PC-9 (cell line): ENCODE measurements around the gene KCNIP1. TPM values are rescaled to one million over a fixed set of nuclear protein-coding genes. Genes with fewer than 3 reads are reported as not detected.

Experiments
- BruUV-seq: library from RNA; stranded (reverse); fragments of 400-500 nt; replicated peaks from 2 replicates; lab custom pipeline; 2021; lab: Mats Ljungman, UMichigan
- CTCF ChIA-PET: fragments of 300-600 bp; sonication (Branson Sonifier 250); formaldehyde crosslinking; loops from one replicate; lab custom pipeline; 2022; ENCODE audit warnings: antibody characterized with exemption; lab: Charles Lee
- POLR2A ChIA-PET: fragments of 300-600 bp; sonication (Branson Sonifier 250); formaldehyde crosslinking; loops from one replicate; lab custom pipeline; 2022; ENCODE audit warnings: antibody characterized with exemption; ENCODE audit not compliant: unreplicated experiment; lab: Charles Lee
- DNase-seq, 2 experiments: peaks; one replicate each; pipeline versions ENCODE4 v3.0.0 to v3.0.0-alpha.2; 2015 to 2022; ENCODE audit warnings: mixed read lengths in 1 of 2
- H2AFZ ChIP-seq: fragments of 200-600 bp; sonication (generic); 2 replicates; pipeline ENCODE4 v1.8.1; 2017; ENCODE audit warnings: antibody characterized with exemption
- H3F3A ChIP-seq: fragments of 200-600 bp; sonication (generic); 2 replicates; pipeline ENCODE4 v1.8.1; 2017; ENCODE audit warnings: antibody characterized with exemption, mild to moderate bottlenecking, low read depth; ENCODE audit not compliant: insufficient read depth
- H3K27ac ChIP-seq: fragments of 200-600 bp; sonication (generic); 2 replicates; pipeline ENCODE4 v1.6.1; 2016; ENCODE audit warnings: mixed run types
- H3K27me3 ChIP-seq: fragments of 200-600 bp; sonication (generic); 2 replicates; pipeline ENCODE4 v1.6.1; 2016; ENCODE audit warnings: low read depth, mixed run types; ENCODE audit not compliant: insufficient read depth
- H3K36me3 ChIP-seq: fragments of 200-600 bp; sonication (generic); 2 replicates; pipeline ENCODE4 v1.6.1; 2016; ENCODE audit warnings: low read depth, mixed run types
- H3K4me1 ChIP-seq: fragments of 200-600 bp; sonication (generic); replicated peaks from 2 replicates; pipeline ENCODE4 v1.6.1; 2016; ENCODE audit warnings: mixed run types; ENCODE audit not compliant: insufficient read depth
- H3K4me2 ChIP-seq: fragments of 200-600 bp; sonication (generic); 2 replicates; pipeline ENCODE4 v1.6.1; 2017; ENCODE audit warnings: mixed run types
- H3K4me3 ChIP-seq: fragments of 200-600 bp; sonication (generic); 2 replicates; pipeline ENCODE4 v1.6.1; 2016; ENCODE audit warnings: mixed run types
- H3K79me2 ChIP-seq: fragments of 200-600 bp; sonication (generic); 2 replicates; pipeline ENCODE4 v1.6.1; 2017; ENCODE audit warnings: low read depth, mixed run types
- H3K9me2 ChIP-seq: fragments of 200-600 bp; sonication (generic); 2 replicates; pipeline ENCODE4 v1.8.1; 2017; ENCODE audit warnings: mild to moderate bottlenecking; ENCODE audit not compliant: insufficient read depth
- H3K9me3 ChIP-seq: fragments of 200-600 bp; sonication (generic); 2 replicates; pipeline ENCODE4 v1.8.1; 2016; ENCODE audit warnings: low read depth; ENCODE audit not compliant: insufficient read depth
- H4K20me1 ChIP-seq: fragments of 200-600 bp; sonication (generic); 2 replicates; pipeline ENCODE4 v1.8.1; 2017; ENCODE audit not compliant: insufficient read depth
- CTCF ChIP-seq: fragments of 200-600 bp; sonication (generic); conservative IDR thresholded peaks from 2 replicates; pipeline ENCODE4 v1.6.1; 2017; ENCODE audit warnings: mixed run types, antibody characterized with exemption, mild to moderate bottlenecking, moderate library complexity
- EZH2 ChIP-seq: fragments of 200-600 bp; sonication (generic); IDR thresholded peaks from 2 replicates; pipeline ENCODE4 v1.8.0; 2017; ENCODE audit warnings: antibody characterized with exemption, low read depth
- intact Hi-C: fragments of 100-400 bp; cut with micrococcal nuclease; formaldehyde crosslinking; loops from one replicate; pipeline ENCODE4 v1.10.0; 2022; ENCODE audit not compliant: unreplicated experiment
- total RNA-seq: library from RNA; stranded (reverse); gene quantifications from 2 replicates; pipeline ENCODE4 v1.2.3, GENCODE V29; 2021

The KCNIP1 gene
- total RNA-seq, 1 experiment from 2014 or later = not detected

DNA sequence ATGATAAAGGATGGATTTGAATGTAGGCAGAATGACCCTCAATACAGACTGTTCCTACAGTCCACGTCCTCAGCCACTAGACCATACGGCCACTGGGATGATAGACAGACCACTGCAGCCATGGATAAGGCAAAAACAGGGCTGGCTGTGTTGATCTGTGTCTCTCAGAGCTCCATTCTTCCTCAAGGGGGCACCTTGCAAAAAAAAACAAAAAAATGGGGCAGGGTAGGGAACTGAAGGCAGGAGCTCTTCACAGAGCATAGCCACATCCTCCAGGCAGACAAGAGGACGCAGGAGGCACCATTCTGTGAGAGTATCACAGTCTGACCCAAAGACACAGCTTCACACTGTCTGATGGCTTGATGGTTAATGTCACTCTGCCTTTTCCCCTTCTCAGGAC is 218.5 kb downstream of the KCNIP1 start:
- Histone ChIP-seq H3K4me1 (no peaks in the 10 kb centered on the region), H3K9me2 (no peaks in the 10 kb centered on the region), H3K9me3 (no peaks in the 10 kb centered on the region), H3F3A (no peaks in the 10 kb centered on the region), H2AFZ (no peak overlapping the region), H3K4me2 (no peak overlapping the region), H3K79me2 (no peaks in the 10 kb centered on the region), H3K27ac (no peak overlapping the region), H3K4me3 (no peak overlapping the region), H3K36me3 (no peaks in the 10 kb centered on the region), H4K20me1 (no peaks in the 10 kb centered on the region), H3K27me3 (peaks cover 18% of the 10 kb centered on the region; the same call in 1 of the 2 replicates)
- BruUV-seq = no TSS peak
- DNase-seq = no peak
- ChIA-PET CTCF (no interaction called here), POLR2A (interaction anchor here (0.6 kb wide), 1 partner anchor 30 kb away, joined by 3 read pairs; no protein-coding TSS in a partner anchor)
- TF ChIP-seq EZH2 (no peak), CTCF (no peak)
- intact Hi-C loops = no loop called here

- DNase-seq = no peak
- Histone ChIP-seq H2AFZ (no peak overlapping the region), H3K27ac (no peak overlapping the region), H3K79me2 (no peaks in the 10 kb centered on the region), H4K20me1 (no peaks in the 10 kb centered on the region), H3K4me3 (no peak overlapping the region), H3K4me2 (no peak overlapping the region), H3K36me3 (no peaks in the 10 kb centered on the region), H3K27me3 (no peaks in the 10 kb centered on the region), H3K9me2 (no peaks in the 10 kb centered on the region), H3F3A (no peaks in the 10 kb centered on the region), H3K9me3 (no peaks in the 10 kb centered on the region), H3K4me1 (no peaks in the 10 kb centered on the region)
- intact Hi-C loops = no loop called here
- CTCF ChIA-PET = no interaction called here
- no peak for TF ChIP-seq EZH2
- no peak for TF ChIP-seq CTCF
- POLR2A ChIA-PET = no interaction called here
- BruUV-seq = no TSS peak
Observed at GRCh38 chr5:170731052-170731451, 227.2 kb downstream of the KCNIP1 start.

DNA sequence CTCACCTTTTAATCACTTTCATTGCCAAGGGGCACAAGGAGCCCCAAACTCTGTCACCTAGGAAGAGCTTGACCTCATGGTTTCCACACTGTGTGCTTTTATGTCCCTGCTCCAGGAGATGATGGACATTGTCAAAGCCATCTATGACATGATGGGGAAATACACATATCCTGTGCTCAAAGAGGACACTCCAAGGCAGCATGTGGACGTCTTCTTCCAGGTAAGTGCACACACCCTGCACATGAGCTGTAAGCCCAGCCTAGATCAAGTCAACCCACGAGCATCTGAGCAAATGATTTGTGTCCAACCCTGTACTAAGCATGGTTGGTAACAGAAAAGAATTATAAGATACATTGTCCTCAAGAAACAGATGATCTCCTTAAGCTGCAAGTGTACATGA is 228.9 kb downstream of the KCNIP1 start:
- no peaks in the 10 kb centered on the region for H3K36me3 ChIP-seq
- no peaks in the 10 kb centered on the region for H4K20me1 ChIP-seq
- H3K27ac ChIP-seq = no peak overlapping the region
- TF ChIP-seq CTCF = no peak
- no peak for TF ChIP-seq EZH2
- no peaks in the 10 kb centered on the region for H3F3A ChIP-seq
- no TSS peak for BruUV-seq
- CTCF ChIA-PET = no interaction called here
- no peak overlapping the region for H3K4me2 ChIP-seq
- no peaks in the 10 kb centered on the region for H3K27me3 ChIP-seq
- H3K9me2 ChIP-seq = no peaks in the 10 kb centered on the region
- no peaks in the 10 kb centered on the region for H3K4me1 ChIP-seq
- H3K4me3 ChIP-seq = no peak overlapping the region
- intact Hi-C loops = no loop called here
- H3K9me3 ChIP-seq = no peaks in the 10 kb centered on the region
- POLR2A ChIA-PET = no interaction called here
- H3K79me2 ChIP-seq = no peaks in the 10 kb centered on the region
- DNase-seq = no peak
- H2AFZ ChIP-seq = no peak overlapping the region
